ENCODE data around the gene FEM1C. TPM values are rescaled to one million over a fixed set of nuclear protein-coding genes. Genes with fewer than 3 reads are reported as not detected.

The FEM1C gene
- total RNA-seq, 1 experiment from 2014 or later, result 10.4 TPM

GRCh38 chr5:115565233-115565632 is 20.7 kb upstream of the FEM1C start:
- Histone ChIP-seq H3K9me3 (ENCODE audit: control insufficient read depth, insufficient read depth, low read depth, low read length) (no peaks in the 10 kb centered on the region), H3K4me1 (ENCODE audit: control insufficient read depth, insufficient read depth, low read length) (no peaks in the 10 kb centered on the region), H3K27me3 (ENCODE audit: control insufficient read depth, insufficient read depth, low read length) (no peaks in the 10 kb centered on the region), H3K36me3 (ENCODE audit: control insufficient read depth, insufficient read depth, low read length) (no peaks in the 10 kb centered on the region), H3K27ac (ENCODE audit: low read length) (no peak overlapping the region), H3K4me3 (ENCODE audit: low read depth in 2 of 2, low read length in 2 of 2) (no peak overlapping the region)
- ChIA-PET CTCF (no interaction called here), POLR2A (no interaction called here)
- no peak for ATAC-seq
- intact Hi-C loops (cut with micrococcal nuclease; ENCODE audit: unreplicated experiment) (no loop called here), in situ Hi-C loops (cut with HindIII; ENCODE audit: low pct_unique_long_range_greater_than_20kb, low sequenced_read_pairs) (no loop called here)
- BruUV-seq (replicated peaks), result no TSS peak
- DNase-seq (ENCODE audit: low read depth, low spot score), result no peak
- TF ChIP-seq SIN3A (IDR thresholded peaks at IDR 0.05; ENCODE audit: borderline replicate concordance, insufficient read depth, low read depth, low read length), result no peak
- TF ChIP-seq POLR2AphosphoS5 (IDR thresholded peaks at IDR 0.05; ENCODE audit: low read depth, low read length), result no peak
- TF ChIP-seq REST (IDR thresholded peaks at IDR 0.05; ENCODE audit: insufficient read depth in 1 of 2, low read depth in 2 of 2, low read length in 1 of 2), result no peak
- no peak for TF ChIP-seq CTCF (IDR thresholded peaks at IDR 0.05)
- TF ChIP-seq TCF7L2 (IDR thresholded peaks at IDR 0.05; ENCODE audit: low read depth, low read length), result no peak

- Histone ChIP-seq H3K4me1 (ENCODE audit: control insufficient read depth, insufficient read depth, low read length) (no peaks in the 10 kb centered on the region), H3K4me3 (ENCODE audit: low read depth in 2 of 2, low read length in 2 of 2) (no peak overlapping the region), H3K27me3 (ENCODE audit: control insufficient read depth, insufficient read depth, low read length) (no peaks in the 10 kb centered on the region), H3K36me3 (ENCODE audit: control insufficient read depth, insufficient read depth, low read length) (no peaks in the 10 kb centered on the region), H3K9me3 (ENCODE audit: control insufficient read depth, insufficient read depth, low read depth, low read length) (no peaks in the 10 kb centered on the region), H3K27ac (ENCODE audit: low read length) (no peak overlapping the region)
- no peak for DNase-seq (ENCODE audit: low read depth, low spot score)
- BruUV-seq (replicated peaks), result no TSS peak
- no peak for ATAC-seq
- CTCF ChIA-PET, result no interaction called here
- in situ Hi-C loops (cut with HindIII; ENCODE audit: low pct_unique_long_range_greater_than_20kb, low sequenced_read_pairs), result no loop called here
- TF ChIP-seq REST (IDR thresholded peaks at IDR 0.05; ENCODE audit: insufficient read depth in 1 of 2, low read depth in 2 of 2, low read length in 1 of 2) (no peak), TCF7L2 (IDR thresholded peaks at IDR 0.05; ENCODE audit: low read depth, low read length) (no peak), CTCF (IDR thresholded peaks at IDR 0.05) (no peak), SIN3A (IDR thresholded peaks at IDR 0.05; ENCODE audit: borderline replicate concordance, insufficient read depth, low read depth, low read length) (no peak), POLR2AphosphoS5 (IDR thresholded peaks at IDR 0.05; ENCODE audit: low read depth, low read length) (no peak)
- POLR2A ChIA-PET, result interaction anchor here (0.6 kb wide), 1 partner anchor 30 kb away, joined by 3 read pairs; no protein-coding TSS in a partner anchor
- intact Hi-C loops (cut with micrococcal nuclease; ENCODE audit: unreplicated experiment), result no loop called here
These were observed 16.6 kb upstream of the FEM1C start for GRCh38 chr5:115561176-115561575.

Measured in Panc1 (cell line).